HG02623 (cell line): ENCODE measurements around the gene ROCK2.

Experiments used
- ATAC-seq: cut with Tn5 transposase; IDR thresholded peaks from one replicate; pipeline ENCODE4 v1.9.1; 2021; ENCODE audit warnings: moderate library complexity; ENCODE audit not compliant: unreplicated experiment

The ROCK2 gene

DNA sequence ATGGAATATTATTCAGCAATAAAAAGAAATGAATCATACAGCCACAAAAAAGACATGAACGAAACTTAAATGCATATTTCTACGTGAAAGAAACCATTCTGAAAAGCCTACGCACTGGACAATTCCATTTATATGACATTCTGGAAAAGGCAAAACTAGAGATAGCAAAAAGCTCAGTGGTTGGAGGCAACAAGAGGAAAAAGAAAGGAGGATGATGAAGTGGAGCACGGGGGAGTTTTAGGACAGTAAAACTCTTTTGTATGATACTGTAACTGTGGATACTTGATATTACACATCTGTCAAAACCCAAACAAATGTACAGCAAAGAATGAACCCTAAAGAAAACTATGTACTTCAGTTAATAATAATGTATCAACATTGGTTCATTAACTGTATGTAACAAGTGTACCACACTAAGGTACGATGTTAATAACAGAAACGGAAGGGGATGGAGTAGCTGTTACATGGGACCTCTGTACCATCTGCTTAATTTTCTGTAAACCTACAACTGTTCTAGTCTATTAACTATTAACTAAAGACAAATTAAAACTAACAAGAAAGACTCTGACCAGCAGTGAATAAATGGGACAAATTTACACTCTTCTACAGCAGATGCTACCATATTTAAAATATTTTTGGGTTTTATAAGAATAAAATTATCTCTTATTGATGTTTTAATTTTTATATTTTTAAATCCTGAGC lies 31.5 kb downstream of the ROCK2 start:
- no peak for ATAC-seq

DNA sequence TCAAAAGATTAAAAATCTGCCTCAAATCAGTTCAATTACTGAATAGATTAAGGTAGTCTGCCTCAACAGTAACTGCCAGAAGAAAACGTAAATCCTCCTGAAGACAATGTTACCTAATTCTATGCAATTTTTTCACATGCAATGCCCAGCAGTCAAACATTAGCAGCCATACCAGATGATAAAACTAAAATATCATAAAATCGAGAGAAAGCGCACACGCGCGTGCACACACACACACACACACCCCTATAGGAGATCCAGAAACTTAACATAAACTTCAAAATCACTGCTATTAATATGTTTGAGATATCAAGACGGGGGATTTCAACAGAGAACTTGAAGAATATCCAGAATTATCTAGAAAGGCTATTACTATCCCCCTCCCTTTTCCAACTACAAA lies 32.9 kb downstream of the ROCK2 start:
- no peak for ATAC-seq

DNA sequence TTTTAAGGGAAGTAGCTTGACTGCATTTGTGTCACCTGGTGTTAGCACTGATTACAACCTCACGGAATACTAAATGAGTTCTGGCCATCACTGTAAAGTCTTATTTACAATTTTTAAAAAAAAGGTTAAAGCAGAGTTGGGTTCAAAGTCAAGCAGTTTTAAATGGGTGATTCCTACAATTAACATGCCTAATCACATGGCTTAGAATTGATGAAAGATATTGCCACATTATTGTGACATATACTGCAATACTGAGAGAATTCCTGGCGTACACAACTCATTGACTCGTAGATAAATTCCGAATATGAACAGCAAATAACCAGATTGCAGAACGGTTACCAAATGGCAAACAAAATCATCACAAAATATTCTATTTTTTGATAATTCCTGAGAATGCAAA lies 34.2 kb downstream of the ROCK2 start:
- no peak for ATAC-seq

DNA sequence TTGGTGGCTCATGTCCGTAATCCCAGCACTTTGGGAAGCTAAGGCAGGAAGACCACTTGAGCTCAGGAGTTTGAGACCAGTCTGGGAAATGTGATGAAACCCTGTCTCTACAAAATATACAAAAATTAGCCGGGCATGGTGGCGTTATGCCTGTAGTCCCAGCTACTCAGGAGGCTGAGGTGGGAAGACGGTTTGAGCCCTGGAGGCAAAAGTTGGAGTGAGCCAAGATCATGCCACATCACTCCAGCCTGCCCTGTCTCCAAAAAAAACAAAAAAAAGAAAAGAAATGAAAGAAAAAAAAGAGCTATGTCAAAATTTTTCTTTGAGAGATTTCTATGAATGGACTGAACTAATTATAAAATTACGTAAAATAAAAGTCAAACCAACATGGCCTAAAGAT lies 34.7 kb downstream of the ROCK2 start:
- no peak for ATAC-seq

DNA sequence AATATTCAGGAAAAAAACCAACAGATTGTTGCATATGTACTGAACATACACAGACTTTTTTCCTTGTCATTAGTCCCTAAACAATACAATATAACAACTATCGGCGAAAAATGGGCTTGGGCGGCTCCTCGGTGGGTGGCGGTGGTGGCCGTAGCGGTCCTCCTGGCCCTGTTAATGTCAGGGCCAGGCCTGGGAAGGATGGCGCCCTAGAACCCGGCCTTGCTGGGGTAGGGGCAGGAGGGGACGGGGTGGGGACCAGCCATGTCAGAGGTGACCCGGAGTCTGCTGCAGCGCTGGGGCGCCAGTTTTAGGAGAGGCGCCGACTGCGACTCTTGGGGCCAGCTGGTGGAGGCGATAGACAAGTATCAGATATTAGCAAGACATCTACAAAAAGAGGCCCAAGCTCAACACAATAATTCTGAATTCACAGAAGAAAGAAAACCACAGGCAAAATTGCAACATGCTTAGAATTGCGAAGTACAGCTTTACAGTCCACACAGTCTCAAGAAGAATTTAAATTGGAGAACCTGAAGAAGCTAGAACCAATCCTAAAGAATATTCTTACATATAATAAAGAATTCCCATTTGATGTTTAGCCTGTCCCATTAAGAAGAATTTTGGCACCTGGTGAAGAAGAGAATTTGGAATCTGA lies 36.5 kb downstream of the ROCK2 start:
- ATAC-seq = no peak

DNA sequence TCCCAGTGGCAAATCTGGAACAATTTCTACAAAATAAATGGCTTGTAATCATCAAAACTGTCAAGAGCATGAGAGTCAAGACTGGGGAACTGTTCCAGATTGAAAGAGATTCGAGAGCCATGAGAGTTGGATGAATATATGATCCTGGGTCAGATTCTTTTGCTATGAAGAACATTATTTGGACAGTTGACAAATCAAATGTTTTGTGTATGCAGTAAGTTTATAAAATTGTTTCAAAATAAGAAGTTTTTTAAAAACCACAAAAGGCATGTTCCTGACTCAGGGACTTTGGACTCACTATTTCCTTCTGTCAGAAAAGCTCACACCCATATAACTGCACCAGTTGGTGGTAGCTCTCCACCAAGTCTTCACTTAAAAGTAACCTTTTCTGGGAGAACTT lies 38.5 kb downstream of the ROCK2 start:
- no peak for ATAC-seq

DNA sequence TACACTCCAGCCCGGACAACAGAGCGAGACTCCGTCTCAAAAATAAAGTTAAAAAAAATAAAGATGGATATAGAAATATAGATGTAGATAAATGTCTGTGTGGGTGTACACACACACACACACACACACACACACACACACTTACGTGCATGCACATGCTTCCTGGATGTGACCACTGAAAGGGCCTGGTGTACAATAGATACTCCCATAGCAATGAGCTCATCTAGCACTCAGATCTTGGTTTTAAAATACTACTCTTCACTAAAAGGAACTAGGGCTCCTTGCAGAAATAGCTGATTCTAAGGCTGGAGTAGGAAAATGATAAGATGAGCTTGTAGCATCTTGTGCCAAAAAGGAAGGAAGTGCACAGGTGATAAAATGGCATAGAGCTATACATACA lies 39.1 kb downstream of the ROCK2 start:
- ATAC-seq = no peak

DNA sequence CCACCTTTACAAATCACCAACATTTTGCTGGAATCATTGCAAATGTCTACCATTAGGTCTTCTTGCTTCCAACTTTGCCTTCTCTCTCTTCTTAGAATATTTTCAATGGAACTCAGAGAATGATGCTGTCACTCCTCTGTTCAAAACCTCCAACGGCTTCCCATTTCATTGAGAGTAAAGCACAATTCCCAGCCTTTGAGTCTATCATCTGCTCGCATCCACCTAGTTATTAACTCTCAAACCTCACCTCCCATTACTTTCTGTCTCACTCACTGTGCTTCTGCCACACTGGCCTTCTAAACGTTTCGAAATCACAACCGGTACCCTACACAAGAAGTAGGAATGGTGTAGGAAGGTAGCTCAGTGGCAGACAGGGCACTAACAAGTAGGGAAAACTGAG lies 40.0 kb downstream of the ROCK2 start:
- no peak for ATAC-seq

DNA sequence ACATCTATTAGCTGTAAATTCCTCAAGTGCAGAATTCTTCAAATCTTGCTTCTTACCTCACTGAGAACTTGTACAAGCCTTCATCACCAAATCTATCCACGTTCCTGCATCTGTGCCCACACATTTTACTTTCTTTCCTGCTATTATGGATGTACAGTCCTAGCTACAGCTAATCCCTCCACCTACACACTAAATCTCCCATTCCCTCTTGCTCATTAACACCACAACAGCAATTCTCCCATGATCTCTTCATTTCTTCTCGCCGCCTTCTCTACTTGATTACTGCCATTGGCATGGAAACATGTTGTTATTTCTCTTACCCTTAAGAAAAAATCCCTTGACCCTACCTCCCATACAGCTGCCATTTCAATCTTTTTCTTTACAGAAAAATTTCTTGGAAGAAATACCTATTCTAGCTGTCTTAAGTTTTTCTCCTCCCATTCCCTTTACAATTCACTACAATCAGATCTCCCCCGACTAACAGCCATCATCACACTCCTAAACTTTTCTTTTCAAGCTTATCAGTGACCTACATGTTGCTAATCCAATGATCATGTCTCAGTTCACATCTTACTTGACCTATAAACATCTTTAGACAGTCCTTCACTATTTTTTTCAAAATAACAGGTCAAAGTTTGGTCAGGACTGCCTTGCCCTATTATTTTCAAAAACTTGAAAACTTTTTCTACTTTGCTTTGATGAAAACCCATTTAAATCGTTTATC lies 41.0 kb downstream of the ROCK2 start:
- no peak for ATAC-seq

DNA sequence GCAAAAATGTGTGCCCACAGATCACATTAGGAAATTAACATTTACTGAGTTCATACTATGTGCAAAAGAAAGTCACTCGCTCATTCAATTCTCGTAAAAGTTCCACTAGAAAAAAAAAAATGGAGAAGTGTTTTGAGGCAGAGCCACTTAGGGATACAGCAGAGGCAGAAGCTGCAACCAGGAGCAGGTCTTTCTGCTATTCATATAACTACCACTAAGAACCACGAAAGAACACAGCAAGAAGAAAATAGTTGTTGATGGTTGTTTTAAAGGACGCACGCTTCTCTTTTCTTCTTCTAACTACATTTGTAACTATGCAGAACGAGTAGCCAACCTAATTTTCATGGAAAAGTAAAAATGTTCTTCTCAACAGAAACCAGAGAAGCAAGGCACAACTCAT lies 45.0 kb downstream of the ROCK2 start:
- ATAC-seq = no peak

DNA sequence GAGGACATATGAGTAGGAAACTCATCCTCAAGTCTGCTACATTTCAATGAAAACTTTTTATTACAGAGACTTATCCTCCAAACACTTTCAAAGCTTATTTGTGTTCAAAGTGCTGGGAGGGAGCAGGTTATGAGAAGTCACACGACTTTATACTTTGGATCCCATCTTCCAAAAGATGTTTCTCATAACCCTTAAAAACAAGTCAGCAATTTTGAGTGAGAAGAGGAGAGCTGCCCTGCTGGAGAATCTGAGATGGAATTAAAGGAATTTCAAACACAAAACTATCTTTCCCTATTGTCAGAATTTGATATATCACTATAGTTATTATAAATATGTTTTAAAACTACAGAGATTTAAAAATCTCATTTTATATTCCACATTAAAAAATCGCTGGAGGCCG lies 45.8 kb downstream of the ROCK2 start:
- no peak for ATAC-seq

DNA sequence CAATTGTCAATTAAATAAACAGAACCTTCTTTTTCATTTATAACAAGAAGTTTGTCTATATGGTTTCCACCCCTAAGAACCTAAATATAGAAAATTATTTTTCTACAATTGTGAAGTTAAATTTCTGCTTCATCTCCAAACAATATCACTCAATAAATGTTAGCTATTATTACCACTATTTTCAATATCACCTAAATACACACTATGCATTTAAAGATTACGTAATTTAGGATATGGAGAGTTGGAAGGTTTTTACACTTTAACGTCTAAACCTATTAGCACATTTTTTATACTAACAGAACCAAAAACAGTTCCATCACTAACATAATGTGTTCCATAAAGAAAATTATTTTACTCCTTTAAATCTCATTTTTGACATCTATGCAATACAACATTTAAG lies 48.0 kb downstream of the ROCK2 start:
- ATAC-seq = no peak

DNA sequence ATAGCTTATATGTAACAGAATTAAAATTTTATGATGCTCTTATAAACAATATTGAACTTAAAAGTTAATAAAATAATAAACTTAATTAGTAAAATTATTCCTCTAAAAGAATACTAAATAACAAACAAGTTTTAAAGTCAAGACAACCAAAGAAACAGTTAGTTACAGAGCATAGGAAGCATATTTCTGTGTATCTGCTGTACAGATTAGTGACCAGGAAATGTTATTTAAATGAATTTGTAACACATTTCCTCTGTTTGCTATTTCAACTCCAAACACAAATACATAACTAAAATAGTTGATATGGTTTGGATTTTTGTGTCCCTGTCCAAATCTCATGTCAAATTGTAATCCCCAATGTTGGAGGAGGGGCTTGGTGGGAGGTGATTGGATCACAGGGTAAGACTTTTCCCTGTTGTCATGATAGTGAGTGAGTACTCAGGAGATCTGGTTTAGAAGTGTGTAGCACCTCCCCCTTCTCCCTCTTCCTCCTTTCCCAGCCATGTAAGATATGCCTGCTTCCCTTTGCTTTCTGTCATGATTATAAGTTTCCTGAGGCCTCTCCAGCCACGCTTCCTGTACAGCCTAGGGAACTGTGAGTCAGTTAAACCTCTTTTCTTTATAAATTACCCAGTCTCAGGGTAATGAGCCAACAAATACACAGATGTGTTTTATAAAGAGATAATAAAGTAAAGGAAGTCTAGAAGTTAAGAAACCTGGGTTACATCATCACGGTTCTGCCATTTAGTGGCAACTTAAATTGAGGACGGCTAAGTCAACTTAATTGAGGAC lies 51.8 kb downstream of the ROCK2 start:
- no peak for ATAC-seq

DNA sequence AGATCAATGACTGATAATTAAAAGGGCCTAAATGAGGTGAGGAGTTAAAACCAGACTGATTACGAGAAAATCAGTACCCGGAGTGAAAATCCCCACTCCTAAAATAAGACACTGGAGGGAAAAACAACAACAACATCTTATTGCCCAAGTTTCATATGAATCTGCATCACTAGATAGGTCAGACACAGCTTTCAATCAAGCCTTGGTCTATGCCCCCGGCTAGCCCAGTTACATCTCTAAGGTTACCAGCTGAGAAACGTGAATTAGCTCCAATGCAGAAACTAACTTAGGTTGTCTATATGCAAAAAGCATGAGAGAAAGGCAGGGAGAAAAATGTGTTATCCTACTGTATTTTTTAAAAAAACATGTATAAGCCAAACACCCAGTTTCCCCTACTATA lies 53.7 kb downstream of the ROCK2 start:
- ATAC-seq = no peak

DNA sequence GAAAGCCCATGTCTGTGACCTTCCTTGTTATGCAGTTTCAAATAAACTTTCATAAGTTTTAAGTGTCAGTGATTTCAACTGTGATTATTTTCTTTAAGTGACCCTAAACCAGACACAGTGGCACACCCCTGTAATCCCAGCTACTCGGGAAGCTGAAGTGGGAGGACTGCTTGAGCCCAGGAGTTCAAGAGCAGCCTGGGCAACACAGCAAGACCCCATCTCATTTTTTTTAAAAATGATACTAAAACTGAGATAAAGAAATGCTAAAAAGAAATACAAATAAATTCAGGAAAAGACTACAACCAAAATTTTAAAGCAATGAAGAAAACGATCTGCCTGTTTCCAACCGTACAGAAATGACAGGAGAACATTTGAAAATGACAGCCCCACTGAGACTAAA lies 54.2 kb downstream of the ROCK2 start:
- no peak for ATAC-seq

DNA sequence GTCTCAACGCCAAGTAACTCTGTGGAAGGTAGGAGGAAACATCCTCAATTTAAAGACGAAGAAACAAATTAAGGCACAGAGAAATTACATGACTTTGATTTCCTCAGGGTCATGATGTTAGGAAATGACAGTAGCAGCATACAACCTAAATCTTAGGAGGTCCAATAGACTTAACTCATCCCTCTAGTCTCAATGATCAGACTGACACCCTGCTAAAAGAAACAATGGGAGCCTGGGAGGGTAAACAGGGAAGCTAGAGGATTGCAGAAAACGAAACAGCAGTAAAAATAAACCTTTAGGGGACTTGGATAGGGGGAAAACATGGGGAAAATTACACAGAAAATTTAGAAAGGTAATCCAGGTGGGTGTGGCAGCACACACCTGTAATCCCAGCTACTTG lies 56.0 kb downstream of the ROCK2 start:
- ATAC-seq = no peak

DNA sequence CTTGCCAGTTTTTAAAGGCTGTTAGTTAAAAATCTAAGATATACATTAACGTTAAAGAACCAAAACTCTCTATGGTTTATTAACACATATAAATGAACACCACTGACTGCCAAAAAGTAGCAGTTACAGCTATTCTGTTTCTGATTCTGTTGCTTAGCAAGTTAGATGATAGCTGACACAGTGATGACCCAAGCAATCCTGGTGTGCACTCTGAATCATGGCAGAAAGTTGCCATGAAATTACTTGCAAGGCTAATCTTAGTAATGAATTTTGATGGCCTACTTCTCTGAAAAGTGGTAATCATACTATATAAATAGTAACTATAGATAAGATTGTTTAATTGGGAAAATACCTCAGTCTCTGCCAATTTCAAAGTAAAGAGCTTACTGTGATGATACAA lies 57.7 kb downstream of the ROCK2 start:
- no peak for ATAC-seq

DNA sequence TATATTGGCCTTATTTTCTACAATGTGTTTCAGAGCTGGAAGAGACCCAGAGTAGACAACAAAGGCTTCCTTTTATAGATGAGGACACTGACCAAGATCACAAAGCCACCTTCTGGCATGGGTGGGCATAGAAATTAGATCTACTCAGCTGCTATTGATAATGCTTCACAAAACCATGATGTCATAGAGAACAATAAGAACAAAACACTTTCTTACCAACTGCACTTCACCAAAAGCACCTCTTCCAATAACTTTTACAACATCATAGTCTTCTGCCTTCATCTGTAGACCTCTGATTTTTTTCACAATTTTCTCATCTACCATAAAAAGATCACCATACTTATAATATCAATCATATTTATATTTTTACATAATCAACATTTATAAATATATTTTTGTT lies 58.1 kb downstream of the ROCK2 start:
- ATAC-seq = no peak

DNA sequence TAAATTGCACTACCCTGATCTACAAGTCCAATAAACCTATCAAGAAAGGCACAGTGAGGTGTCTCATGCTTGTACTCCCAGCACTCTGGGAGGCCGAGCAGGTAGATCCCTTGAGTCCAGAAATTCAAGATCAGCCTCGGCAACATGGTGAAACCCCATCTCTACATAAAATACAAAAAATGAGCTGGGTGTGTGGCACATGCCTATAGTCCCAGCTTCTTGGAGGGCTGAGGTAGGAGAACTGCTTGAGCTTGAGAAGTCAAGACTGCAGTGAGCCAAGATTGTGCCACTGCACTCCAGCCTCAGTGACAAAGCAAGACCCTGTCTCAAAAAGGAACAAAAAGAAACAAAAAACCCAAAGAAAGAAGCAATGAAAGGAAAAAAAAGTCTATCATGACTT lies 58.9 kb downstream of the ROCK2 start:
- ATAC-seq = no peak

DNA sequence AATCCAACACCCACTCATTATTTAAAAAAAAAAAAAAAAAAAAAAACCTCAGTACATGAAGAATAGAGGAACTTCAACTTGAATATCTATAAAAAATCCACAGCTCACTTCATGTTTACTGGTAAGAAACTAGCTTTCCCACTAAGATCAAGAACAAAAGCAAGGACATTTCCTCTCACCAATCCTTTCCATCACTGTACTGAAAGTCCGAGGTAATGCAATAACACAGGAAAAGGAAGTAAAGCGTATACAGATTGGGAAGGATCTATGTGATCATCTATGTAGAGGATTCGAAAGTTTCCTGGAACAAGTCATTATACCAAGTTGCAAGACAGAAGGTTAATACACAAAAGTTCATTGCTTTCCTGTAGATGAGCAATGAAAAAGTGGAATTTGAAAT lies 63.2 kb downstream of the ROCK2 start:
- ATAC-seq = no peak

DNA sequence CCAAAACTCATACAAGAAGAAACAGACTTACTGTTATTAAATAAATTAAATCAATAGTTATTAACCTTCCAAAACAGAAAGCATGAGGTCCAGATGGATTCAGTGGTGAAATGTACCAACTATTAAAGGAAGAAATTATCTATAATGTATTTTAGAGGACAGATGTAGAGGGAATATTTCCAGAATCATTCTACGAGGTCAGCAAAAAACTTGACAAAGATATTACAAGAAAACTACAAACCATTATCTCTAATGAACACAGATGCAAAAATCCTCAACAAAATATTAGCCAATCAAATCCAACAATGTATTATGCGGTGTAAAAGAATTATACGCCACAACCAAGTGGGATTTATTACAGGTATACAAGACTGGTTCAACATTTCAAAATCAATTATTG lies 63.7 kb downstream of the ROCK2 start:
- ATAC-seq = no peak

DNA sequence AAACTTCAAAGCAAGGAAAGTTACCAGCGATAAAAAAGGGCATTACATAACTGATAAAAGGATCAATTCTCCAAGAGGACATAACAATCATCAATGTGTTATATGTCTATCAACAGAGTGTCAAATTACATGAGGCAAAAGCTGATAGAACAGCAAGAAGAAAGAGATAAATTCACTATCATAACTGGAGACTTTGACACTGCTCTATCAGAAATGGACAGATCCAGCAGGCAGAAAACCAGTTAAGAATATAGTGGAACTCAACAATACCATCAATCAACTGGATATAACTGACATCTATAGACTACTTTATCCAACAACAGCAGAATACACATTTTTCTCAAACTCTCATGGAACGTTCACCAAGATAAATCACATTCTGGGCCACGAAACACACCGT lies 65.0 kb downstream of the ROCK2 start:
- ATAC-seq = no peak
